PC-9 (cell line): ENCODE measurements around the gene TMEM253.

Source experiments
- EZH2 ChIP-seq: fragments of 200-600 bp; sonication (generic); IDR thresholded peaks from 2 replicates; pipeline ENCODE4 v1.8.0; 2017; ENCODE audit warnings: antibody characterized with exemption, low read depth
- TF ChIP-seq, protein P1 (sequence below): fragments of 200-600 bp; sonication (generic); conservative IDR thresholded peaks from 2 replicates; pipeline ENCODE4 v1.6.1; 2017; ENCODE audit warnings: mixed run types, antibody characterized with exemption, mild to moderate bottlenecking, moderate library complexity

DNA sequence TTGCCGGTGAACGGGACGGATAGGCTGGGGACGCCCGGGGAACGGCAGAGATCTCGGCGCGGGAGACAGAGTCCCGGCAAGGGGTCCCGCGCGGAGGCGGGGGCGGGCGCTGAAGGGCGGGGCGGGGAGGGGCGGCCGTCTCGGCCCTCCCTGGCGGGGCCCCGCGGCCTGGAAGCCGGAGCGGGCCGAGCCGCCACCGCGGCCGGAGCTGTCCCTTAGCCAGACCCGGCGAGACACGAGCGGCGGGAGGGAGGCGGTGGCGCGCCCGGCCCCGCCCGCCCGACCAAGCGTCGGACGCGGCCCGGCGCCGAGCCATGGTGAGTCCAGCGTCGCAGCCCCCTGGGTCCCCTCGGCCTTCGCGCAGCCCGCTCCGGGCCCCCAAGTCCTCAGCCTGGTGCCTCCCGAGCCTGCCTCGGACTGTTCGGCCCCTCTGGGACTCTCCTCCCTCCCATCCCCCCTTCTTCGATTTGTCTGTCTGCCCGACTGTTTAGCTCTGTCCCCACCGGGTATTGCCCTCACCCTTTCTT lies 30.7 kb upstream of the TMEM253 start, which contains the start of gene ARHGEF40:
- TF ChIP-seq, protein P1, sequence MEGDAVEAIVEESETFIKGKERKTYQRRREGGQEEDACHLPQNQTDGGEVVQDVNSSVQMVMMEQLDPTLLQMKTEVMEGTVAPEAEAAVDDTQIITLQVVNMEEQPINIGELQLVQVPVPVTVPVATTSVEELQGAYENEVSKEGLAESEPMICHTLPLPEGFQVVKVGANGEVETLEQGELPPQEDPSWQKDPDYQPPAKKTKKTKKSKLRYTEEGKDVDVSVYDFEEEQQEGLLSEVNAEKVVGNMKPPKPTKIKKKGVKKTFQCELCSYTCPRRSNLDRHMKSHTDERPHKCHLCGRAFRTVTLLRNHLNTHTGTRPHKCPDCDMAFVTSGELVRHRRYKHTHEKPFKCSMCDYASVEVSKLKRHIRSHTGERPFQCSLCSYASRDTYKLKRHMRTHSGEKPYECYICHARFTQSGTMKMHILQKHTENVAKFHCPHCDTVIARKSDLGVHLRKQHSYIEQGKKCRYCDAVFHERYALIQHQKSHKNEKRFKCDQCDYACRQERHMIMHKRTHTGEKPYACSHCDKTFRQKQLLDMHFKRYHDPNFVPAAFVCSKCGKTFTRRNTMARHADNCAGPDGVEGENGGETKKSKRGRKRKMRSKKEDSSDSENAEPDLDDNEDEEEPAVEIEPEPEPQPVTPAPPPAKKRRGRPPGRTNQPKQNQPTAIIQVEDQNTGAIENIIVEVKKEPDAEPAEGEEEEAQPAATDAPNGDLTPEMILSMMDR: no peak
- no peak for TF ChIP-seq EZH2
